HG03064 (cell line): ENCODE data around the gene NFRKB.

ENCODE experiments used
- ATAC-seq: cut with Tn5 transposase; IDR thresholded peaks from one replicate; pipeline ENCODE4 v1.9.1; 2021; ENCODE audit warnings: low read depth; ENCODE audit not compliant: unreplicated experiment

Gene NFRKB

DNA sequence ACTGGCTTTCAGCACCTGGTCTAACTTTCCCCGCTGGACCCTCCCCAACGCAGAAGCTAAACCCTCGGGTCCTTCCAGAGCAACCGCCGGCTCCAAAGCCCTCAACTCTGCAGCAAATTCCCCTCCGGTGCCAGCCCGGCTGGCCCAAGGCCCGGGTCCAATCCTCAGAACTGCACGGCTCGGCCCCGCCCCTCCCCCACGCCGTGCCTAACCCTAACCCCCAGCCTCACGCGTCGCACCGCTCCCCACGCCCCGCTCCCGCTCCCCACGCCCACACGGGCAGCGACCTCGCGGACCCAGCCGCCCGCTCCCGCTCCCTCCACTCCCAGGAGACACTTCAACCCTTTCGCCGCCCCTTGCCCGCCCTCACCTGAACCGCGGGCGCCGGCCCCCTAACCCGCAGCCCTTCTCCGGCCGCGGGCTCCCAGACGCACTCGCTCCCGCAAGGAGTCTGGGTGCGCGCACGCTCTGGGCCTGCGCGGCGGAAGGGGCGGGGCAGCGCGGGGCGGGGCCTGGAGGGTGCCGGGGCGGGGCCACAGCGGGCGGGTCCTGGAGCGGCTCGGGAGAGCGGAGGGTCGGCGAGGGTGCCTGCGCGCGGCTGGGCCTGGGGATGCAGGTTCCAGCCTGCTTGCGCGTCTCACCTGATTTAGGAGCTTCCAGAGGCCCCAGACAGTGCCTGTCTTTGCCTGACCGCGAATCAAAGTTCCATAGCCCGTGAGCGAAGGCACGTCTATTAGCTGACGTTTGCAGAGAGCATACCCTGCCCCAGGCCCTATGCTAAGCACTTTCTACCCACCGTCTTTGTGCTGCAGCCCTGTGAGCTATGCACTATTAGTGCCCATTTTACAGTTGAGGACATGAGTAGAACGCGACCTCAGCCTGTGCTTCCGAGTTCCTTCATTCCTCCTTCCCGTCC is at the start of gene NFRKB:
TSS of gene NFRKB (minus strand) at position 453 of the 916 bp plus-strand sequence. CDS start 2,729 bp downstream, outside the sequence.
- peak; percentile 96 for ATAC-seq

DNA sequence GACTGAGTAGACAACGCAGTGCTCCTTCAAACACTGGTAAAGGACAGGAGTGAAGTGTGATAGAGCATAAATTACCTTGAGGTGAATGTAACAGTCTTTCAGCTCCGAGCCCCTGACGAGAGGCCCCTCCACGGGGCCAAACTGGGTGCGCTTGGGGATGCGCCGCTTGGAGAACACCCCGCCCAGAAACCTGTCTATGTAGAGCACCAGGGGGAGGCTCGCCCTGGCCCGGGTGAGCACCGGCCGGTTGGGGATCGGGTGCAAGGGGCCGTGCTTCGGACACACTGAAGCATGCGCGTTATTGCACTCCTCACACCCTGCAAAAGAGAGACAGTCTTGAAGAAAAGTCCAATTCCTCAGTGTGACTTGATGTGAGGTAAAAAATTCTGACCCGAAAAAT is 49.3 kb upstream of the NFRKB start:
- no peak for ATAC-seq

DNA sequence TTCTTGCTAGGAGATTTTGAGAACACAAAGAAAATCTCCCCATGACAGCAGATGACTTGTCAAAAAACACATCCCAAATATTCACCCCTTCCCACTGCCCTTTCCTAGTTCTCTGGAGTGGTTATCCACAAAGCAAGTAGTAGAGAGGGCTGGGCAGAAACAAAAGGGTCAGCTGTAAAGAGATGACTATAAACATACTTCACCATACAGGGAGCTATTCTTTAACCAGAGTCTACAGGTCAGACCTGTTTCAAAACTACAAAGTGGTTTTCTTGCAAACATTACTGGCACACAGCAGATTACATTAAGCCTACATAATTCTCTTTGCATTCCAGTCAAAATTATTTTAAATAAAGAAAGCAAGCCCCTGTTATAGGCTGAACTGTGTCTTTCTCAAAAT is 47.7 kb upstream of the NFRKB start:
- no peak for ATAC-seq

GRCh38 chr11:129939510-129939909 is 44.1 kb upstream of the NFRKB start:
- ATAC-seq, result no peak

GRCh38 chr11:129938764-129939163 is 43.4 kb upstream of the NFRKB start:
- ATAC-seq, result no peak

DNA sequence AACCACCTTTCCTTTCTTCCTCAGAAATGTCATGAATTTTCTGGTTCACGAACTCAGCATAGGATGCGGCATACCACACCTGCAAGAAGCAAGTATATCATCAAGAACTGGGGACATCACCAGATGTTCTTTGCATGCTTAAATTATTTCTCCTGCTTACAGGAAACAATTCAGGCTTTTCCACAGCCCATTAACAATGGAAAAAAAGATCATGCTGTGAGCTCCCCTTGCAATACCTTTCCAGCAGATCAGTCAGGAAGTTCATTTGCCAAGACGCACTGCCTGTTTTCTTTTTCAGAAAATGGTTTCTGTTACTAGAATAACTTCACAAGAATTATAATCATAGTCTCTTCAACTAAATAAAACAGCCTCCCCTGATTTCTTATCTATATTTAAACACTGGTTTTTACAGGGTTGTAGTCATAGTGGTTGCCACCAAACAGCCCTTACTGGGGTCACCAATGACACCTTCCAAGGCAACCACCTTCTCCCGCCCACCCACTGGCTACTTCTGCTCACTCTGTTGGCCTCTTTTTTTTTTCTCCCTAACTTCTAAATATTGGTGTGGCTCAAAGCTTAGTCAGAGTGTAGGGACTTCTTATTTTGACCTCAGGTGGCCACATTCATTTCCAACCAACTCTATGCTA is 42.3 kb upstream of the NFRKB start:
- no peak for ATAC-seq

DNA sequence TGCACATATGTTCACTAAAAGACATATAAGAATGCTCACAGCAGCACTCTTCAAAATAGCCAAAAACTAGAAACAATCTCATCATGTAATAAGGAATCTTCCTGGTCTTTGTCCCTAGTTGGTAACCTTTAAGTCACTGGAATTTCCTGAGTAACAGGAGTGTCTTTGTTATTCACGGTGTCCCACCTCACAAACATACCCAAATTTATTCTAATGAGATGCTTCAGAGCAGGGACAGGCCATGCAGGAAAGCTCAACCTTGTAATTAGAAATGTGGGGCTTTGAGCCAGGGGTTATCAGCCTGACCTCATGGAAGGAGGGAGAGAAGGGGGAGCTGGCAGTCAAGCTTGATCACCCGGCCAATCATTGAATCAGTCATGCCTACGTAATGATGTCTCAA is 40.3 kb upstream of the NFRKB start:
- ATAC-seq, result no peak

DNA sequence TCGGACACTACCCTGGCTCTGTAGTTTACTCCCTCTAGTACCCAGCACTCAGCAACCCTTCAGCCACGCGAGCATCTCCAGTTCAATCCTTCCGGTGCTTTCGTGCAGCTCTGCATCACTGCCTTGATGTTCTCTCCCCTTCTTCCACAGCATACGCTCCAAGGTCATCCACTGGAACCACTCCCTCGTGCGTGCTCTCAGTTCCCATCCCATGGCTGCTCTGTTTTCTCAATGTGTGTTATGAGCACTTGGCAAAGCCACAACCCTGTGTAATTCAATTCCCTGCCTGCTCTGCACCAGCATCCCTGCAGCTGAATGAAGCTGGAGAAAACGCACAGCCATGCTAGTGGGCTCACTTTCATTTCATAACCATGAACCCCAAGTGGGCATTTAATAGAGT is 38.5 kb upstream of the NFRKB start:
- no peak for ATAC-seq

- no peak for ATAC-seq
Observed at GRCh38 chr11:129933262-129933661, 37.9 kb upstream of the NFRKB start.

- no peak for ATAC-seq
Observed at GRCh38 chr11:129932381-129933067, 37.1 kb upstream of the NFRKB start.

DNA sequence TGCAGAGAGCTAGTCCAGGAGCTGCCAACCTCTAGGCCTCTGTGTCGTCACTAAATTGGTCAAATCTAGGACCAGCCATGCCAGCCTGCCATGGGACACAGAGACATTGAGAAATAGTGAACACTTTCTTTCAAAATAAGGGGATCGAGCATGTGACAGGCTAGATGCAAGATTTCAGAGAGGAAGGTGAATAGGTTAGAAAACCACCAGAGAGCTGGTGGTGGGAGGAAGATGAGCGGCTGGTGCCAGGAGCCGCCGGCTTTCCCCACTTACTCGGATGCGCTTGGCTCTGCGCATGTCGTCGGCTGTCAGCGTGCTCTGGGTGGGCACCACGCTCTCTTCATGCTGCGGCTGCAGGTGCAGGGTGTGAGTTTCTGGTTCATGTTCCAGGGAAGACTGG is 35.4 kb upstream of the NFRKB start:
- no peak for ATAC-seq

DNA sequence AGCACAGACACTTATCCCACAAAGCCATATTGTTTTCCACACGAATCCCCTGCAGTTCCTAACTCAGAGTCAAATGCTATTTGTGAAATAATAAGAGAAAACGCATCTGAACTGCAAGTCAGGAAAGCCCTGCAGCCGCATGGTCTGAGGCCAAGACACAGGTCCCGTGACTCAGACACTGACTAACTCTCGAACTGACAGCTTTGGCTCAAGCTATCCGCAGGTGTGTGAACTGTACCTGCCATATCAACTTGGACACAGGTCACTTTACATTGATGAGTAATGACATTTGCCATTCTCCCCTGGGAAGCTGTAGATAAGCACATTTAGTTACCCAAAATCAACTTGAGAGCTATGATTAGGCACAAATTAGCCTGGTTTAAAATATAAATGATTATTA is 34.9 kb upstream of the NFRKB start:
- ATAC-seq, result no peak

DNA sequence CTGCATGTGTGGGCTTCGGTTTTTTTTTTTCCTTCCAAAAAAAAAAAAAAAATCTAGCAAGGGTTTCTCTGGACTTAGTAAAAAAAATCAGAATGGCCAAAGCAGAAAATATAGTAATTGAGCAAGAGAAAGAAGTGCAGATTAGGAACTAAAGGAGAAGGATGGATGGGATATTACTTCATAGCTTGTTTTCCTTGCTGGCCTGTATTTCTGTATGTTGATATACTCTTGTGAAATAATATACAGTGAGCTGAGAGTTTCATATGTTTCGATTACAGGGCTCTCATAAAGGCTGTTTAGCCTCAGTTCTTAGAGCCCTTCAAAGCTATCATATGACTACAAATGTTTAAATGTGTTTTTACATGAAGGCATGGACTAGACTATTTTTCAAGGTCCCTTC is 34.3 kb upstream of the NFRKB start:
- no peak for ATAC-seq

DNA sequence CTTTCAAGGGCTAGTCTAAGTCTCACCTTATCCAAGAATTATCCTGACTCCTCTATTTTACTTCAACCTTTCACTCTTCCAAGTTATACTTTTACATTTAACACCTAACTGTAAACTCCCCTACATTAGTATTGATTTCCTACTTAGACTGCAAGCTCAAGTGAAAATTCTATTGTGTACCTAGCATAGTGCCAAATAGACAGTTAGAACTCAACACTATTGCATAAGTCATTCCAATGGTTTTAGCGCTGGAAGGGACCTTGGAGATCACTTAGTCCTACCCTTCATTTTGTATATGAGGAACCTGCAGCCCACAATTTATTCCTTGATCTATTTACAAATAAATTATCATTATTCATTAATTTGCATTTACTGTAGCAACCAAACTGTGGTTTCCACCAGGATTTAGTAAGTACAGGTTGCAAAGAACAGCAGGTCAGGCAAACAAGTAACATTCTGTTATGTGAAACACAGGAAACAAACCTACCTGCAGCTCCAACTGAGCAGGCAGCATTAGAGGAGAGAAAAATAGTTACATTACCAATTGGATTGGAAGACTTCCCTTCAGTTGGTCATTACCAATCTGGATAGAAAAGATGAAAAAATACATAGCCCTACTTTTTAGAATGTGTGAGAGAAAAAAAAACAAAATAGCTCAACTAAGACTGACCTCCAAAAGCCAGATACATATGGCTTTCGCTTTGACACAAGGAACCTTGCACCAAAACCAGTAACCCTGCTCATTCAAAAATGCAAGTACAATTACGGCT is 33.7 kb upstream of the NFRKB start:
- ATAC-seq, result no peak

- no peak for ATAC-seq
Observed at GRCh38 chr11:129922674-129923073, 27.3 kb upstream of the NFRKB start.

DNA sequence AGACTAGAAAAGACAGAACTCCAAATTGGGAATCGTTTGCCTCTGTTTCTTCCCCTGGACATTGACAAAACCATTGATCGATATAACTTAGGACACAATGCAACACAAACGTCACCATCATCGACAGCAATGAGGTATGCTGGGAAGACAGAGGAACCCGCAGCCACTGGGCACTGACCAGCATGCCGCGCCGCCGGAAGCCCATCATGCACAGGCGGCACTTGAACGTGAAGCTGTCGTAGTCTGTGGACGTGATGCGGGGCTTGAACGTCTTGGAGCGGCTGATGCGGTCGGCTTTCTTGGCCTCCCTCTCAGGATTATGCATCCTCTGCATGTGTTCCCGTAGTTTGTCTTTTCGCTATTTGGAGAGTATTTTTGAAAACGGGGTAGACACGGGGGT is 23.0 kb upstream of the NFRKB start:
- ATAC-seq, result no peak

DNA sequence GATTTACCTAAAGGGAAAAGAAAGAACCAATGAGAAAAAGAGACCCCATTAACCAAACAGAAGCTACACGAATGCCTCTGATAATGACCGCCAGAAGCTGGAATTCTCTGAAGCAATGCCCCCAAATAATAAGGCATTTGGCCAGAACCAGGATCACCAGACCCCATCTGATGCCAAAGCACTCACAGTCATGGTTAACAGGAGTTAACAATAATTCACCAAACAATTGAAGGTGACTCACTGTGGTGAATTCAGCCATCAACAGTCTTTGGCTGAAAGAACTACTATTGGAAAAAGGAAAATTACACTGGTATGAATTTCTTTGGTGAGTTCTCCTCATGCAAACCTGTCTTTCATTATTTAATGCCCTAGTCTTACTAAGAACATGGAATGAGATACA is 21.9 kb upstream of the NFRKB start:
- no peak for ATAC-seq

GRCh38 chr11:129911298-129911697 is 15.9 kb upstream of the NFRKB start:
- no peak for ATAC-seq

DNA sequence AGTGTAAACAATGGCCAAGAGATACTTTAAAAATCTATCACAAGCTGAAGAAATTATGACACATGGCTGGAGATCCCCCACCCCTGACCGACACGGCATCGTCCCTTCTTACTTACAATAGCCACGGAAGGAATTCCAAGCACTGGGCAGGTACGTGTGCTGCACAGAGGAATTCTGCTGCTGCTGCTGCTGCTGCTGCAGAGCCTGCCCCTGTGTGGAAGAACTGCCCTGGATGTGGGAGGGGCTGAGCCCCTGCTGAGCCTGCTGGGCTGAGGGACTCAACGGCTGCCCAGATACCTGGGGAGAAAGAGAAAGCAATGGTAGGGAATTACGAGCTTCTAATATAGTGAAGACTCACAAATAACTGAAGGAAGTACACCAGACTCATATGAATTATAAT is 15.0 kb upstream of the NFRKB start:
- no peak for ATAC-seq

DNA sequence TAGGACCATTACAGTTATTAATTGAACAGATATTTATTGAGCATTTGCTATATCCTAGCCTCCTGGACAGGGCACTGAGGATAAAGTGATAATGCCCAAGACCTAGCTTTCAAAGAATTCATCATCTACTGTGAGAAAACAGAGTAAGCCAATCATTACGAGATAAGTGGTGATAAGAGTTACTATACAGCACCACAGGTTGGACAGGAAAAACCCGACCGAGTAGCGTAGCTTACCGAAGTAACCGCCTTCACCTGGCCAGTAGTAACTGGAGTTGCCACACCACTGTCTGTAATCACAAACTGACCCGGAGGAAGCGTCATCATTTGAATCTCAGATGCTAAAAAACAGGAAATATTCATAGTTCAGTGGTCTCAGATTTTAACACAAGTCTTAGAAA is 10.0 kb upstream of the NFRKB start:
- ATAC-seq, result no peak

DNA sequence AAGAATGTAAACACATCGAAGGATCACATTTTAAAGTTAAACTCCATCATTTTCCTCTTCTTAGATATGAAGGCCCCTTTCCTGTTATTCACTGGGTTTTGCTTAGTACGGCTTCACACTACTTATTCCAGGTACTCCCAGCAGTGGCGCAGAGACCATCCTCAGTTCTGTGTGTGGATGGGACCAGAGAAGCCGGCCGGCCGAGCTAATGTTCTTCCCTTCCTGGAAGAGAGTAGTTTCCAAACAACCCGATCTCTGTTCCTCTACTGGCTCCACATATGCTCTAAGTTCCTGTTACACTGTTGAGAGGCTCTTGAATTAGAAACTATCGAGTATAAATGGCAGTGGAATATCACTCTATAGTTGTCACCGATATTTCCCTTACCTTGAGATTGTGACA is 684 bp upstream of the NFRKB start:
- no peak for ATAC-seq
